K562 (cell line): ENCODE results near the gene TRRAP.

ENCODE experiments used
- CBX8 ChIP-seq: fragments of 200-600 bp; sonication (generic); IDR thresholded peaks from 2 replicates; pipeline ENCODE4 v1.6.1; 2012; ENCODE audit warnings: borderline replicate concordance, mixed run types, low read depth, mild to moderate bottlenecking, moderate library complexity, mixed read lengths, low read length, control low read depth, inconsistent platforms; ENCODE audit not compliant: poor library complexity, severe bottlenecking; ENCODE audit errors: extremely low read depth
- MYC ChIP-seq, 2 experiments: fragments of 250-450 bp in 1 of 2; sonication (Bioruptor Pico) in 1 of 2; IDR thresholded peaks; 2 replicates each; pipeline versions ENCODE4 v1.5.1 to v1.6.1; 2012 to 2021; ENCODE audit warnings: low read depth in 2 of 2, borderline replicate concordance in 1 of 2, improper control_type of control experiment in 1 of 2, low read length in 1 of 2, mild to moderate bottlenecking in 1 of 2, moderate library complexity in 1 of 2
- NELFE ChIP-seq: IDR thresholded peaks from 2 replicates; pipeline ENCODE4 v1.6.1; 2011; ENCODE audit warnings: mild to moderate bottlenecking; ENCODE audit not compliant: insufficient read depth, insufficient read length
- REST ChIP-seq, 2 experiments: fragments of 450-650 bp; formaldehyde crosslinking in 1 of 2; IDR thresholded peaks; 2 replicates each; pipeline versions ENCODE4 v1.4.0 to v1.6.1; 2014 to 2020; ENCODE audit warnings: mild to moderate bottlenecking in 2 of 2, borderline replicate concordance in 1 of 2, low read depth in 1 of 2
- XRCC5 ChIP-seq: fragments of 200-400 bp; formaldehyde crosslinking; IDR thresholded peaks from 2 replicates; pipeline ENCODE4 v1.6.1; 2017; ENCODE audit warnings: low read depth, mild to moderate bottlenecking, low read length
- ZBTB40 ChIP-seq, 2 experiments: fragments of 450-650 bp in 1 of 2; sonication (generic) in 1 of 2; formaldehyde crosslinking in 1 of 2; IDR thresholded peaks; 2 replicates each; pipeline versions ENCODE4 v1.7.1 to v1.9.0; 2016 to 2022; ENCODE audit warnings: inconsistent platforms in 1 of 2, mild to moderate bottlenecking in 1 of 2, missing genetic modification reagents in 1 of 2
- ZKSCAN1 ChIP-seq: fragments of 150-350 bp; IDR thresholded peaks from 2 replicates; pipeline ENCODE4 v1.6.1; 2016; ENCODE audit warnings: low read depth, low read length

- TF ChIP-seq ZBTB40 (IDR thresholded peaks at IDR 0.05) (no peak), ZBTB40 (CRISPR knock-in tag; IDR thresholded peaks at IDR 0.05) (no peak), MYC (IDR thresholded peaks at IDR 0.05; ENCODE audit: low read depth, low read length) (no peak), MYC (CRISPR knock-in tag; IDR thresholded peaks at IDR 0.05; ENCODE audit: borderline replicate concordance, low read depth) (no peak), XRCC5 (no peak), NELFE (no peak), ZKSCAN1 (no peak), REST (IDR thresholded peaks at IDR 0.05; ENCODE audit: borderline replicate concordance) (peak; percentile 88), REST (CRISPR knock-in tag; IDR thresholded peaks at IDR 0.05; ENCODE audit: low read depth) (no peak), CBX8 (no peak)
Observed at GRCh38 chr7:98841179-98841997, 36.9 kb upstream of the TRRAP start.
